SK-N-DZ (cell line): ENCODE measurements around the gene LGALSL.

Experiments
- DNase-seq: peaks from one replicate; pipeline ENCODE4 v3.0.0-alpha.2; 2015; ENCODE audit warnings: low spot score

Gene LGALSL

GRCh38 chr2:64493788-64494187, 39.8 kb downstream of the LGALSL start:
- DNase-seq: peak; percentile 45

GRCh38 chr2:64498438-64498837, 44.5 kb downstream of the LGALSL start:
- DNase-seq: no peak

GRCh38 chr2:64500549-64500948, 46.6 kb downstream of the LGALSL start:
- DNase-seq: no peak

- DNase-seq: no peak
Observed at GRCh38 chr2:64501946-64502345, 48.0 kb downstream of the LGALSL start.

- no peak for DNase-seq
Observed at GRCh38 chr2:64502860-64503259, 48.9 kb downstream of the LGALSL start.

GRCh38 chr2:64504774-64505720, 51.1 kb downstream of the LGALSL start:
- DNase-seq: no peak

- no peak for DNase-seq
Observed at GRCh38 chr2:64506686-64507085, 52.7 kb downstream of the LGALSL start.
